NCI-H345 treated with DMSO at 0.1 percent for 48 hours (cell line): Measurements from ENCODE around the gene ALG8.
A peak's percentile ranks its signal among the peaks of the same experiment; 100 is the strongest.

Source experiments
- DNase-seq: peaks from one replicate; lab custom pipeline; 2025; ENCODE audit not compliant: unreplicated experiment; lab: John Stamatoyannopoulos, UW

Gene ALG8

DNA sequence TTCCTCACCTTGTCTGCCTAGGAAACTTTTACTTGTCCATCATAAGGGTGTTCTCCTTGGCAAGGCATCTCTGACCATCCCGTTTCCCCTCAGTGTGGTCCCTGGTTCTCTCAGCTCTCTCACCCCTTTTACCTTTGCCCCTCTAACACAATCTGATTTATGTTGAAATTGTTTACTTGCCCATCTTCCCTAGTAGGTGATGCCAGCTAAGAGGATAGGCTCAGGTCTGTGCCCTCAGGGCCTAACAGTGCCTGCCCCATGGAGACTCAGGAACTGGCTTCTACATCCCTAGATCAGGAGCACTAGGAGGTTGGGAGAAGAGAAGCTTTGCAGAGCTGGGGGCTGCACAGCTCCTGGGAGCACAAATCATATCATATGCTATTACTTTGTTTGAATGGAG is 21.1 kb upstream of the ALG8 start:
- no peak for DNase-seq

DNA sequence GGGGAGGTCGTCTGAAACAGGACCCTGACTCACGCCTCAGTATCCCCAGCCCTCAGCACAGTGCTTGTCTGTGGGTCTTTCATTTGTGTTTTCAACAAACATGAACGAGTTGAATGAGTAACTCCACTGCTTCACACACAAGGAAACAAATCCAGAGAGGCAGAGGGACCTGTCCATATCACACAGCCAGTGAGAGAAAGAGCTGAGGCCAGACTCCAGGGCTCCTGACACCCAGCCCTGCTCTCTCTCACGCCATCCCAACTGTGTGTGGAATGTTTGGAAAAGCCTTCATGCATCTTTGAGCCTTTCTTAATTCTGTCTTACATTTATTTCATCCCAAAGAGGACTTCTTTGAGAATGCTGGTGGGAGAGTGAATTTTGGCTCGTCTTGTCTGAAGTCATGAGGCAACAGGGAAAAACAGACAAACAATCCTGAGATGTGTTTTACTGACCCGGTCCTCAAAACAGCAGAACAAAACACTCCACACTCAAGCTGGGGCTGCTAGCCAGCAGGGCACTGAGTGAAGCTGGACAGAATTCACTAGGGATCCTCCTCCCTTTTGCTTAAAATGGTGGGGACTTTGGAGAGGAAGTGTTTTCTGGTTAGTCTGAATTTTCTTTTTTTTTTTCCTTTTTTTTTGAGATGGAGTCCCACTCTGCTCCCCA is 19.7 kb upstream of the ALG8 start:
- no peak for DNase-seq

DNA sequence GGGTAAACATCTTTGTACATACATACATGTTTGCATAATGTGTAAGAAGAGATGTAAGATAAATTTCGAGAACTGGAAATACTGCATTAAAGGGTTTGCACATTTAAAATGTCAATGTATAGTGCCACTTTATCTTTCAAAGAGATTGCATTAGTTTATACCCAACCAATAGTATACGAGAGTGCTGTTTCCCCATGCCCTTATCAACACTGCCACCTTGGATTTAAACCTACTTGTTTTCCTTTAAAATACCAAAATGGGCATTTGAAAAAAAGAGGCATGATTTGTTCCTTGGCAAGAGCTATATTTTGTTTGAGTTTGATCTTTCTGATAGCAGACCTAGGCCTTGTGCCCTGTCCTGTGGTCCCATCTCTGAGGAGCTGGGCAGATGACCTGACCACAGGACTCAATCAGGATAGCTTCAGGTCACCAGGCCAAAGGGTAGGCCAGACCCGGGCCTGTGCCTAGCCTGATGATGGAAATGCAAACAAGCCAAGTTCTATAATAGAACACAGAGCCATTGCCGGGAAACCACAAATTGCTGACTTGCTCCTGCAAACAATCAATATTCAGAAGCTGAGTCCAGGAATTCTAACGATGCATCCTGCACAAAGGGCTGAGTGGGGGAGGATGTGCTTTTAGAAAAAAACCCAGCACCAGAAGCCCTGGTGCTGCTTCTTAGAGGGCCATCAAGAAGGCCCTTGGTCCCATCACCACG is 16.9 kb upstream of the ALG8 start:
- DNase-seq: no peak

DNA sequence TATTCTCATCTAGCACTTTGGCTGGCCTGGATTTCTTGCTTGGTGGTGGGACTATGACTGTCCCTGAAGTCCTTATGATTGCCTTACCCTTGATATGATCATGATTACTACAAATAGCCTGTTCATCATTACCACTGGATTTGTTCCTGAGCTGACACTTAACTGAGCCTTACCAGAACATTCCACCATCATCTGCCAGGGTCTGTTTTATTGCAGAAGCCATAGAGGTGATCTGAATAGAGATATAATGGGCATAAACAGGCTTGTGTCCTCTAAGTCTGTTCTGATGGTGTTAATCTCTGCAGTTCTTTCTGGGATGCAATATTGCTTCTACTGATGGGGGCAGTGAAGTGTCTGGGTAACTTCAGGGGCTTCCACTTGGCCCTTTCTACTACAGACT is 12.4 kb upstream of the ALG8 start:
- DNase-seq: no peak

DNA sequence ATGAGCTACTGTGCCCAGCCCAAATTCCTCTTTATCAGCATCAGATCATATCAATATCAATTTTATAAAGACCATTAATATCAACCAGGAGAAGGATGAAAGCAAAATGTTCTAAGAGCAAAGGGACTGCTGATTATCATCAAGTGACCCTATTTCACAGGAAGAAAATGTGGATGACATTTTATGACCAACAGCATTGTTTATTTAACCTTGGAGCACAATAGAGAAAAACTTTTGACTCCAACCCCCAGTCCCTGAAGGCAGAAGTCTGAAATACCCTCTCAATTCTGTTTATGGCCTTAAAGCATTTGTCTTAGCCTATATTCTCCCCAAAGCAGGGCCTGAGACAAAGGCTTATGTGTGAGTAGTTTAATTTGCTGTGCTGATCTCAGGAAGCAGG is 11.3 kb upstream of the ALG8 start:
- DNase-seq: no peak

DNA sequence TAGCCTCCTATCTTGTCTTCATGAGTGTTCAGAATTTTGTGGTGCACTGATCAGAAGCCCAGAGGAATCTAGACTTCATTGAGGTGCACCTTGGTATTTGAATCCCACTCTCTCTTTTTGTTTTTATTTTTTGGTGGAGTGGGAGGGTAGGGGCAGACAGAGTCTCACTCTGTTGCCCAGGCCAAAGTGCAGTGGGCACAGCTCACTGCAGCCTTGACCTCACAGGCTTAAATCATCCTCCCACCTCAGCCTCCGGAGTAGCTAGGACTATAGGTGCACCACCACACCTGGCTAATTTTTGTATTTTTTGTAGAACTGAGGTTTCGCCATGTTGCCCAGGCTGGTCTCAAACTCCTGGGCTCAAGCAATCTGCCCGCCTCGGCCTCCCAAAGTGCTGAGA is 10.9 kb upstream of the ALG8 start:
- DNase-seq: no peak

DNA sequence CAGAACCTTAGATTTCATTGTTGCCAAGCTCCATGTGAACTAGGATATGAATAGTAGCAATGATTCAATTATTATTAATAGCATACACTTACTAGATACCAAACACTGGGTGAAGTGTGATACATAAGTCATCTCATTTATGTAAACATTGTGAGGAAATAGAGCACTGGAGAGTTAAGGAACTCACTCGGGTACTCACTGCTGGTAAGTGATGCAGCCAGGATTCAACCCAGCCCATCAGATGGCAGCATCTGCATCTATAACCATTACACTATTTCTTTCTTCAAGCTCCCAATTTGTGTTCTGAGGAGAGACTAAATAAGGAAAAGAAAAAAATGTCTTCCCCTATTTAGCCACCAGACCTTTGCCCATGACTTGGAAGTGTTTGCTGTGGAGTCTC is 10.2 kb upstream of the ALG8 start:
- no peak for DNase-seq

DNA sequence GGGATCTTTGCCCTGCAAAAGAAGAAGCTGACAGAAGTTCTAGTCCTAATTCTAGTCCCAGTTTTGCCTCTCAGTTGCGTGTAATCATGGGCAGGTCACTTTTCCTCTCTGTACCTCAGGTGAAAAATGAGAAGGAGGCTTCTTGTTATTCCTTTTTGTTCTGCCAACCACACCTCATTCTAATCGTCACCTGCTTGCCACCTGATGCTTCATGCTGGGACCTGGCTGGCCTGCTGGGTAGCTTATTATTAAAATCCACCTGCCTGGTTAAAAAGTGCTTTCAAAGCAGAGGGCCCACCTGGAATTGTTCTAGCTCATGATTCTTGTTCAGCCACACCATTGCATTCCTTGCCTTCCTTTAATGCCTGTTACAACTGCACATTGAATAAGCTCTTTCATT is 8.4 kb upstream of the ALG8 start:
- peak; percentile 97 for DNase-seq

DNA sequence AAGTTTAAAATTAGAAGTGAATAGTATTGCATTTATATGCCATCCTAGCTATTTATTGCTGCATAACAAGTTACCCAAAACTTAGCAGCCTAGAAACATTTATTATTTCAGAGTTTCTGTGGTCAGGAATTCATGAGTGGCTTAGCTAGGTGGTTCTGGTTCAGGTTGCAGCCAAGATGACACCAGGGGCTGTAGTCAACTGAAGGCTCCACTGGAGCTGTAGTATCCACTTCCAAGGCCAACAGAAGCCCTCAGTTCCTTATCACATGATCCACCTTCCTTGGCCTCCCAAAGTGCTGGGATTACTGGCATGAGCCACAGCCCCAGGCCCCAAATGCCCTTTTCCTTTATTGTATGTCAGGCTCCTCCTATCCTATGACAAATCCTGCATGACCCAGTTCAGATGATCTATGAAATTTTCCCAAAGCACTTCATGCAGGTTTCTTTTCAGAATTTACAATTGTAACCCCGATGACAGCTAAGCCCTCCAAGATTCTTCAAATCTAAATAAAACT is 6.1 kb upstream of the ALG8 start:
- no peak for DNase-seq

DNA sequence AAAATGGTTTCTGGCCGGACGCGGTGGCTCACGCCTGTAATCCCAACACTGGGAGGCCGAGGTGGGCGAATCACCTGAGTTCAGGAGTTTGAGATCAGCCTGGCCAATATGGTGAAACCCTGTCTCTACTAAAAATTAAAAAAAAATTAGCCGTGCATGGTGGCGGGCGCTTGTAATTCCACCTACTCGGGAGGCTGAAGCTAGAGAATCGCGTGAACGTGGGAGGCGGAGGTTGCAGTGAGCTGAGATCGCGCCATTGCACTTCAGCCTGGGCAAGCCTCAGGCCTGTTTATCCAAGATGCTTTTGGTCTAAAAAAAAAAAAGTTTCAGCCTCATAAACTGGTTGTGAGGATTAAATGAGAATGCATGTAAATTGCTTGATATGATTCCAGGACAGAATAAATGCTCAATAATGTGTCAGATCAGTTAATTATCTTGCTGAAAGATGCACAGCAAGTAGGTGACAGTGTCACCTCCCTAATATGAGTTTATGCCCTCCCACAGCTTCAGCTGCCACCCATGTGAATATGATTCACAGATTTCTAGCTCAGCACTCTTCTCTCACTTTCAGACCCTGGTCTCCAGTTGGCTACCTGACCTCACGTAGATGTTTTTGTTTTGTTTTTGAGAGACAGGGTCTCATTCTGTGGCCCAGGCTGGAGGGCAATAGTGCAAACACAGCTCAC is 1.1 kb upstream of the ALG8 start:
- DNase-seq: no peak

DNA sequence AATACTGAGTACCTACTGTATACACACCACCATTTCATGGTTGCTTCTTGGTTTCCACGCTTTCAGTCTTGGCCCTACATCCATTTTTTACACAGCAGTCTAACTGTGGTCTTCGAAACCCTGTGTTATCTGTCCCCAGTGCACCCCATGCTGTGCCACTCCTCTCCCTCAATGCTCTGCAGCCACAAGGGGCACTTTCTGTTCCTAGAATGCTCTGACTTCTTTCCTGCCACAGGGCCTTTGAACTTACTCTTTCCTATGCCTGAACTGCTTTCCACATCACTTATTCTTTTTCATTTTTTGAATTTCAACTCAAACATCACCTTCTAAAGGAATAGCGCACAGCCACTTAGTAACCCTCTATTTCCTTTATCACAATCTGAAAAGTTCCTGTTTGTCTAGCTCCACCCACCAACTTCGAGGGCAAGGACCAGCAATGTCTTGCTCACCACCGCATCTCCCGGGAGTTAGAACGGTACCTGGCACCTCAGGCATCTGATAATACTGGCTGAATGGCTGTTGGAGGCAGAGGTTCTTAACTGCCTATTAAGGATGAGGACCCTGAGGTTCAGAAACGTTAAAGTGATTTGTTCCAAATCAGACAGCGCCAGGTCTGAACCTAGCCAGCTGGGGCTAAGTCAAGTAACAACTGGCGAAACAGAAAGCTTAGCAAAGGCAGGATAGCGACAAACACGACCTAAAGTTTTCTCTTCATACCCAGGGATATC is 568 bp downstream of the ALG8 start:
- no peak for DNase-seq

DNA sequence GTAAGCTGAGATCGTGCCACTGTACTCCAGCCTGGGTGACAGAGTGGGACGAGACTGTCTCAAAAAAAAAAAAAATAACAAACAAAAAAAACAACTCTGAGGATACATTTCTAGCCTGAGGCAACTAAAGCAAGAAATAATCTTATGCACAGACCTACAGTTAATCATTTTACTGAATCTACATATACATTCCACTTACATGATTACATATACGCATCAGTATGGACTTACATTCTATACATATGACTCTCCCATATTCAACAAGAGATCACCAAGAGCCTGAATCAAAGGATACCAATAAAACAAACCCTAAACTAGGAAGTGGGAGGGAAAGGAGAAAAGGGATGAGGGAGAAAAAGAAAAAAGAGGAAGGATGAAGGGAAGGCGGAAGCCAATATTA is 1.1 kb downstream of the ALG8 start:
- no peak for DNase-seq

DNA sequence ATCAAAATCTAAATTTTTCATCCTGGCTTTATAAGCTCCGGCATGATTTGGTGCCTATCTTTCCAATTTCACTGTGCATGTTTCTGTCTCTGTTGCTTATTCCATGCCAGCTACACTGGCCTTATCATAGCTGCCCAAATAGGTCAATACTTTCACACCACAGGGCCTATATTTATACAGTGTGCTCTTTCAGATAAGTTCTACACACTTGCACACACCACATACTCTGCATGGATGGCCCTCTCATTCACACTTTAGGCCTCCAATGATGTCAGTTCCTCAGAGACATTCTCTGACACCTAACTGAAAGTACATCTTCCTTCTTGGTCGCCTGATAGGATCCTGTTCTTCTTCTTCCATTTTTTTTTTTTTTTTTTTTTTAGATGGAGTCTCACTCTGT is 7.0 kb downstream of the ALG8 start:
- no peak for DNase-seq

DNA sequence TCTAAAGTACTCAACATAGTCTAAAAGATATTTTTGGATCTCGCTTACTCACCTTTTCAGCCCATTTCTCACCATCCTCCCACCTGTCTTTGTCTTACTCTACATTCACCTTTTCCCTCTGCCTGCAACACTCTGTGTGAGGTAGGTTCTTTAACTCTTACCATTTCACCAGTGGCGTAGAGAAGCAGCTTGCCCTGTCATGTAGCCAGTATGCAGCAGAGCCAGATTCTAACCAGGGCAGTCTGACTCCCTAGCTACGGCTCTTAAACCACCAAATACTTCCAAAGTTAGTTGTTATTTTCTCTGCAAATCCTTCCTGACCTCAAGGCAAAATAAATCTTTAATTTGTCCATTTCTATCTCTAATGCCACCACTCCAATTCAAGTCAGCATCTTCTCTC is 7.5 kb downstream of the ALG8 start:
- DNase-seq: no peak

DNA sequence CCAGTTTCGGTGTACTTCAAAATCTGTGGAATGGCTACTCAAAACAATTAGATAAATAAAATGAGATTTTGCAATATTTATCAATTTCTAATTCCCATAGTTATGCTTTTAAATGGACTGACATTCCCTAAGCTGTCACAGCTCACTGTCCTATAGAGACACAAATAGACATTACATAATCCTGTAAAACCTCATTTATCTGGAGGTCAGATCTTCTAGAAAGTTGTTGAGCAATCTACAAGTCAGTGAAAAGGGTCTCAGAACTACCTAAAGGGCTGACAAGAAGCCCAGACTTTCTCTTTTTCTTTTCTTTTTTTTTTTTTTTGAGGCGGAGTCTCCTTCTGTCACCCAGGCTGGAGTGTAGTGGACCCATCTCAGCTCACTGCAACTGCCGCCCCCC is 12.0 kb downstream of the ALG8 start:
- DNase-seq: no peak

DNA sequence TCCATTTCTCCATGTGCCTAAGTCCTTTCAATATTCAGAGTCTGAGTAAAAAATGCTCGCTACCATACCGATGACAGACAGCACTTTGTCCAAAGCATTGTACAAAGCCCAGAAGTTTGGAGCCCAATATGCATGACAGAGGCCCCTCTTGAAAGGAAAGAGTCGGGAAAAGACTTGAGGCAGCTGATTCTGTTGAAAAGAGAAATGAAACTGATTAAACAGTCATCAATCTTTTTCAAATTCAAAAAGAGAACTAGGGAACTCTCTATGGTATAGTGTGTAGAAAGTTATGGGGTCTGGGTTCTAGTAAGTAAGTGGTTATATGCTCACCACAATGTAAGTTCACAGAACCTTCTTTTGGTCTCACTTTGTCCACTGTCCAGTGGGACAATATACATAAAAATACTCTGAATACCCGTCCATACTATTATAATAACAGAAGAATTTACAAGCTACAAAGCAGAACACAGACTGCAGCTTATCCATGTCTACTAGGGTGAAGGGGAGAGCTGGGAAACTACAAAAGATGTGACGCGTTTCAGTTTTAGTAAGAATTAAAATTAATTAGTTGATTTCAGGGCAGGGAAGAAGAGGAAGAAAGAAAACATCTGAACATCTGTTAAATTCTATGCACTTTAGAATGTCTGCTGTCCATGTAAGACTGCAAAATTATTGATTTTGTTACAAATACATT is 26.7 kb downstream of the ALG8 start:
- DNase-seq: no peak

DNA sequence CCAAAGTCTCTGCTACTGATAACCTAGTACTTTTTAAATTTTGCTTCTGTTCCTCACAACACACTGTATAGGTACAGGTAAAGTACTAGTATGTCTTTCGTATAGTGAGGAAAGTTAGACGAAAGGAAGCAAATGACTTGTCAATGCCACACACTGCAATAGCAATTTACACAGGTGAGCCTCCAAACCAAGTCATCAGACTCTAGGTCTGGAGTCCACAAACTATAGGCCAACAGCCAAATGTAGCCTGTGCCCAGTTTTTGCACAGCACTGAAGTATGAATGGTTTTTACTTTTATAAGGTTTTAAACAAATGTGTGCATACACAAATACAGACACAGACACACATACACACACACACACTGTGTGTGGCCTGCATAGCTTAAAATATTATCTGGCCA is 28.1 kb downstream of the ALG8 start:
- no peak for DNase-seq

DNA sequence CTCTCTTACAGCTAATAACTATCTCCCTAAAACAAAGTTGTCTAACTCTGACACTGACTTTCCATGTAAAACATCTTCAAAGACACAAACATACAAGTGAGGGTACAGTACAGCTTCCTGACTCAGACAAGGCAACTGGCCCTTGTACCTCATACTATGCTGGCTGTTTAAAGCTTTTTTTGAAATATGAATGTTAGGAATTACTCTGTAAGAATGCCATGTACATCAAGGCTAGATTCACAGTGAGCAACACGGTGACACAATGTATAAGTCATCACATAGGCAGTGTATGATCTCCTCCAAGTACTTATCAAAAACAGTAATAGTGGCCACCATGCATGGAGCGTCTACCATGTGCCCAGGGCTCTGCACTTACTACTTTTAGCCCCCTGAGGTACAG is 28.6 kb downstream of the ALG8 start:
- DNase-seq: no peak

DNA sequence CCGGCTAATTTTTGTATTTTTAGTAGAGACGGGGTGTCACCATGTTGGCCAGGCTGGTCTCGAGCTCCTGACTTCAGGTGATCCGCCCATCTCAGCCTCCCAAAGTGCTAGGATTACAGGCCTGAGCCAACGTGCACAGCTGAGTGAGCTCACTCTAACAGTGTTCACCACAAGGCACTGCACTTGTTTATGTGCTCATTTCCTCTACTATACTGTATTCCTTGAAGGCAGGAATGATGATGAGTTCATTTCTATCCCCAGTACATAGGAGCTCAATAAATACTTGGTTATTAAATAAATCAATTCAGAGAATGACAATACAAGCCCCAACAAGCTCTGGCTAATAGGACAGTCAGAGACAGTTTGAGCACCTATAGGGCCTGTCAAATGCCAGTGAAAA is 29.1 kb downstream of the ALG8 start:
- no peak for DNase-seq

DNA sequence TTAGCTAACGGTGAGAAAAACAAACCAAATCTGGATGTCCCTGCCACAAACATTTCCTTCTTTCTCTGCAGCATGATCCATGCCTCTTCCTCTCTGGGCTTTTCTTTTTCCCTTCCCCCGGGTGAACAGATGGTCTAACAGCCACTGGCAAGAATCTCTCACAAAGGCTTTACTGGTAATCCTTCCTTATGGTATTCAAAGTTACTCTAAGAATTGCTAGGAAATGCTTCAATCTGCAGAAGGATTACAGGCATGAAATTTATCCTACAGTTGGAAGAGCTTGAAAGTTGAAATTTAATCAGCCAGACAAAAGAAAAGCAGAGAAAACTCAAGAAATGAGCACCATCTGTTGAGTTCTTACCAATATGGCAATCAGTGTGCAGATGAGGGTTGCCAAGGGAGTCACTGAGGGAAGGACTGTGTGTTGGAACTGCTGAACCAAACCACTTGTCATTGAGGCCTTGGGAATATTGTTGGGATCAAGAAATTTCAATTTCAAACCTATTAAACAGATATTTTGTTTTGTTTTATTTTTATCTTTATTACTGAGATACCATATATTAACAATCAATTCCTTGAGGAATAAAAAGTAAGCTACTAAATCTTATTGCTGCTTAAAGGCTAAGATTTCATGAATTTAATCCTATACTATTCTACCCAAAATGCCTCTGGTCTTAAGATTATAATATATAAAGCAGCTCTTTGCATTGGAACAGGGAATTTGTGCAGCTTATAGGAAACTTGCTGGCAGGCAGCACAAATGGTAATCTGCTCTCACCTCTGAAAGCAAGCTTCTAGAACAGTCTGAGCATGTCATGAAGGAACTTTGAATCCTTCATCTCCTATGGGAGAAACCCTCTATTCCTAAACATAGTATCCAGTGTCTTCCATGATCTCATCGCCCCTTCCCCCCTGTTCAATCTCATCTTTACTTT is 30.1 kb downstream of the ALG8 start:
- DNase-seq: no peak
